NCI-H510A (cell line): ENCODE results near the gene PTN.
A peak's percentile ranks its signal among the peaks of the same experiment; 100 is the strongest.

Source experiments
- DNase-seq: peaks from one replicate; lab custom pipeline; 2025; lab: John Stamatoyannopoulos, UW

PTN gene

GRCh38 chr7:137343281-137343841, at the start of gene PTN:
Gene PTN (minus strand): TSS chr7:137343733. CDS start chr7:137254973, 88,760 bp downstream.
- no peak for DNase-seq

- peak; percentile 9 for DNase-seq
These were observed 46.5 kb upstream of the PTN start for GRCh38 chr7:137390076-137390475.

DNA sequence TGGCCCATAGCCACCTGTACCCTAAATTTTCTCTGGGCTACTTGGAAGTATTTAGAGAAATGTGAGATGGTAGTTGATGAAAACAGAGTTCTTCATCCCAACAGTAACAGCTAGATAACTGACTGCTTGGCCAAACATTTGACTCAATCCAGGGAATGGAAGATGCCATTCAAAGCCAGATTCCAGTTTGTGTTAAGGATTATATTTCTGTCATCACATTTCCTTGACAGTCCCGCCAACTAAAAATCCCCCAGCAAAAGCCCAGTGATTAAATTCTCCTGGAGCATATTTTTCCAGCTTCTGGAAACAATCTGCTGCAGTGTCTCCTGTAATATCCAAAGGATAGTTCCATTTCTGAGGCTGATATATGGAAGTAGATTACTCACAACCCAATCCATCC, 45.4 kb upstream of the PTN start:
- no peak for DNase-seq

- no peak for DNase-seq
These were observed 43.4 kb upstream of the PTN start for GRCh38 chr7:137386966-137387365.

GRCh38 chr7:137381045-137381444, 37.5 kb upstream of the PTN start:
- DNase-seq, result no peak

DNA sequence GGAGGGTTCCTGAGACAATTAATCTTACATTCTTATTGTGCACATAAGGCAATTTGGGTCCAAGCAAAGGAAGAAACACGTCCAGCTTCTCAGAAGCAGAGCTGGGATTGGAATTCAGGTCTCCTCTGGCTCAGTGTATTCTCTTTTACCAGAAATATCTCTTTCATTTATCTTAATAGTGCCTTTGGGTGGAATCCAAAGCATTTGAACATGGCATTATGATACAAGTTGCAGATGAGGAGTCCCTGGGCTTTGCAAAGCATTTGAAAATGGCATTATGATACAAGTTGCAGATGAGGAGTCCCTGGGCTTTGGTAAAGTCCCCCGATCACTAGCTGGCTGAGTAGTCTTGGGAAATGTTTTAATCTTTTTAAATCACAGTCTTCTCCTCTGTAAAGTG, 30.0 kb upstream of the PTN start:
- no peak for DNase-seq

- DNase-seq, result no peak
These were observed 28.1 kb upstream of the PTN start for GRCh38 chr7:137371616-137372015.

- no peak for DNase-seq
These were observed 23.5 kb upstream of the PTN start for GRCh38 chr7:137366995-137367394.

DNA sequence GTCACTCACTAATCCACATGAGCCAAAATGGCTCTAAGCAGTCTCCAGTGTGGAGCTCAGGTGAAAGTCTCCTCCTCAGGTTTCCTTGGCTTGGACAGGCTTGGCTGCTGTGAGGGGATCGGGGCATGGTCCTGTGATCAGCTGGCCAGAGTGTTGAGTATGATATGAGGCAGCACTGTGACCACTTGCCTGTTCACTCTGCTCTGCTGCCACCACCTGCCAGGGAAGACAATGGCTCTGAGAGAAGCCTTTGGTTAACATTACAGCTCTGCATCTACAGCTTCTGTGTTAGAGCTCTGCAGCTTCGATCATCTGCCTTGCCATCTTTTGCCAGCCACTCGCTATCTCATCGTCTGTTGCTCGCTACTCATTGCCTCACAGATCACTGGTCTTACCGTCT, 20.1 kb upstream of the PTN start:
- no peak for DNase-seq

DNA sequence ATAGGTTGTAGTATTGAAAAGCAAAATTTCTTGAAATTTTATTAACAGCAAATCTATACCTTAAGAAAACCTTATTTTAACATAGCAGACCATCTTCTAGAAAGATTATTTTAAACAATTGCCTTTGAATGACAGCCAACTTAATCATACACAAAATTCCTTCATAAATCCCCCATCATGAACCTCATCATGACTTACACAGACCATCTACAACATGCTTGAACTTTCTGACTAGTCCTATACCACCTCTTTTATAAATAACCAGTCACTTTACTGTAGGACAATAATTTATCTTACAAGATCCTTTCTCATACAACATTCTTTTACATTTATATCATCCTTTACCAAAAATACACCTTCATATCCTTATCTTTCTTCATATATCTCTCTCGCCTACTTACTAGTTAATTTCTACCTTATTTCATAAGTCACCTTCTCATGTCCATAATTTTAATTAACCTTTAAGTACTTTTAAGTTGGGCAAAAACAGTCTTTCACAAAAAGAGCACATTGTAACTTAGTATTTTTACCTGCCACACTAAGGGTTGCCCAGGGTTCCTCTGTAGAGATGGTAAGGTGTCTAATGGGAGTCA, 16.6 kb upstream of the PTN start:
- no peak for DNase-seq

DNA sequence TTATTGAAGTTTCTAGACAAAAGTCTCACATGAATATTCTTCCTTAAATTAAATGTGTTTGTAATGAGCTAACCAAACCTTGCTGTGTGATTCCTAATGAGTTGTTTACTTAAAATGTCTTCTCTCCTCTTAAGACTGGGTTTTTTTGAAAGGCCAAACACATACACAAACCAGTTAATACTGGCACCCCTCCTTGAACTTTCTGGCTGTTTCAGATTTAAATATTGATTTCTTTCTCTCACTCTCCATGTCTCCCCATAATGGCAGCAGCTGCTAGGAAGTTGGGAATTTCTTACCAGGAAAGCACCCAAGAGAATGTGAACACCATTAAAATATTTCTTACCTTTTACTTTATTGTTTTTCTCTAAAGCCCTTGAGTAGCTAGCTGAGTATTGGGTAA, 11.4 kb upstream of the PTN start:
- DNase-seq, result no peak

DNA sequence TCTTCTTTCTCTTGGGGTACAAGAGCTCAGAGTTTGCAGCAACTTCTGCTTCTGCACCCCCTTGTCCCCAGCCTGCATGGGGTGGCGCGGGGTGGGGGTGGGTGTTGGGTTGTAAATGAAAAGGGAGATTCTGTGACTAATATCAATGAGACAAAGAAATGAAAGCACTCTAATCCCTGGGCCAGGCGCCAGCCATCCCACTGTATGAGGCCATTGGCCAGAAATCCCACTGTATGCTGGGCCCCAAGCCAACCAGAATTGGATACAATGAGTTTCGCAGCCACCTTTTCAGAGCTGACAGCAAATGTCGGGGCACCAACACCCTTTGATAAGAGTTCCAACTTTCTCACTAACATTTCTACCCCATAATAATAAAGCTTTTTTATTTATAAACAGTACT, 10.9 kb upstream of the PTN start:
- no peak for DNase-seq

DNA sequence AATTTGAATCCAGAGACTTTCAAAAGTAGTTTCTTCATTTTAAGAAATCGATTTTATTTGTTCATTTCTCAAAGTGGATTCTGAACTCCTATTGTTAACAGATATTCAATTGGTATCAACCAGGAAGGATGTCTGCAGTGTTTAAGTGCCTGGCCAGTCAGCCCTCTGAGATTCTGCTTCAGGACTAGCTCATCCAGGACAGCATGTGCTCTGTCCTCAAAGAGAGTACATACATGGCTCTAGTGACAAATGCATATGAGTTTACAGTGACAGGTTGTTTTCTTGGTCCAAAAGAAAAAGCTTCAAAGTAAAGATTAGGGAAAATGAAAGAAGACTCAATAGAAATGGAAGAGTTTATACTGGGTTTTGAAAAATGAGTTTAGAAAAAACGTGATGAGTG, 8.4 kb upstream of the PTN start:
- DNase-seq, result no peak

GRCh38 chr7:137345799-137346449, 2.4 kb upstream of the PTN start:
- DNase-seq, result no peak

- no peak for DNase-seq
These were observed 688 bp downstream of the PTN start for GRCh38 chr7:137342828-137343261.

GRCh38 chr7:137342265-137342664, 1.3 kb downstream of the PTN start:
- DNase-seq, result no peak

GRCh38 chr7:137337902-137338301, 5.6 kb downstream of the PTN start:
- DNase-seq, result no peak

DNA sequence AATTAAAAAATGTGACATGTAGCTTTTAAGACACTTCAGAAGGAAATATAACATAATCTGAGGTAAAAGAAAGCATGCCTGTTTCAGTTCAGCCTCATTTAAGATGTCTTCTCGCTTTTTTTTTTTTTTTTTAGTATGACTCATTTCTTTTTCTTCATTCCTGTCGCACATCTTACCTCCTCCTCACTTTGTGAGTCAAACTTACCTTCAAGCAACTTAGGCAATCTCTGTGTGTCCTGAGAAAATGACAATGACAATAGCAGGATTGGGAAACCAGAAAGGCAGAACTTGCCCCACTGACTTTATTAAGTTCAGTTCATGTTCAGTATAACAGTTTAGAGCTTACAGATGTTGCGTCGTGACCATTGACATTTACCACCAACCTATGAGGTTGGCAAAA, 7.7 kb downstream of the PTN start:
- DNase-seq, result no peak

DNA sequence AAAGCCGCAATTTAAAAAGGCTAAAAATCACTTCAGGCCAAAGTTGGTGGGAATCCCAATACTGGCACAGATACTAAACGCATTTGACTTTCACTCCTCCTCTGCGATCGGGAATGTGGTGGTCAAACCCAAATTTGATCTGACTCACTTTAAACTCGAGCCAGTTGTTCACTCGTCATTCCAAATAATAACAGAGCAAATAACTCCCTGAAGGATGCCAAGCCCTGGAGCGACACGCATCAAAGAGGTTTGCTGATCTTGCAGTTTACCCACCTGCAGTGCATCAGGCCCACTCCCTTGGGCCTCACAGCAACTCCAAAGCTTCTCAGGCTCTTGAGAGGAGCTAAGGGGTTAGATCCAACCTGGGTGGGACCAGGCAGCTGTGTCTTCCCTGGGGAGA, 12.2 kb downstream of the PTN start:
- DNase-seq, result no peak

GRCh38 chr7:137329411-137329810, 14.1 kb downstream of the PTN start:
- DNase-seq, result no peak

- no peak for DNase-seq
These were observed 15.0 kb downstream of the PTN start for GRCh38 chr7:137328373-137329120.

DNA sequence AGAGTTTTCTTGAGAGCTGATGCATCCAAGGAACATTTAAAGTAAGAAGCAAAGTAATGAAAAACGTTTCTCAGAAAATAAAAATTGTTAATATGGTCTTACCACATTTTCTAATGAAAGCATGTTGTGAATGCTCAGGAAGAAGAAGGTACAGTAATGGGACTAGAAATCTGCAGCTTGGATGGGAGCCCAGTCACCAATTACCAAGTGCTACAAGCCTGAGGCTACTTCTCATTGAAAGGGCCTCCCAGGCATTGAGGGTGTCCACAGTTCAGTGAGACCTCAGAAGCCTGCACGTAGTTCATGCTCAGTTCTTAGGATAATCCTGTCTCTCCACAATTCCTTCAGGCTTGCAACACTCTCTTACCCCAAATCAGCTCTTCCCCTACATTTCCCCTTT, 17.6 kb downstream of the PTN start:
- no peak for DNase-seq
